ENCODE measurements around the gene ARF5.

The ARF5 gene

GRCh38 chr7:127635659-127636285 lies 47.6 kb downstream of the ARF5 start:
- no peak for DNase-seq (ENCODE audit: low spot score)

- DNase-seq (ENCODE audit: low spot score) = no peak
Observed at GRCh38 chr7:127638197-127638596, 50.0 kb downstream of the ARF5 start.

All from Ammon's horn (tissue), 1 donor.